ENCODE results near the gene BTG4.
A peak's percentile ranks its signal among the peaks of the same experiment; 100 is the strongest.

The BTG4 gene

DNA sequence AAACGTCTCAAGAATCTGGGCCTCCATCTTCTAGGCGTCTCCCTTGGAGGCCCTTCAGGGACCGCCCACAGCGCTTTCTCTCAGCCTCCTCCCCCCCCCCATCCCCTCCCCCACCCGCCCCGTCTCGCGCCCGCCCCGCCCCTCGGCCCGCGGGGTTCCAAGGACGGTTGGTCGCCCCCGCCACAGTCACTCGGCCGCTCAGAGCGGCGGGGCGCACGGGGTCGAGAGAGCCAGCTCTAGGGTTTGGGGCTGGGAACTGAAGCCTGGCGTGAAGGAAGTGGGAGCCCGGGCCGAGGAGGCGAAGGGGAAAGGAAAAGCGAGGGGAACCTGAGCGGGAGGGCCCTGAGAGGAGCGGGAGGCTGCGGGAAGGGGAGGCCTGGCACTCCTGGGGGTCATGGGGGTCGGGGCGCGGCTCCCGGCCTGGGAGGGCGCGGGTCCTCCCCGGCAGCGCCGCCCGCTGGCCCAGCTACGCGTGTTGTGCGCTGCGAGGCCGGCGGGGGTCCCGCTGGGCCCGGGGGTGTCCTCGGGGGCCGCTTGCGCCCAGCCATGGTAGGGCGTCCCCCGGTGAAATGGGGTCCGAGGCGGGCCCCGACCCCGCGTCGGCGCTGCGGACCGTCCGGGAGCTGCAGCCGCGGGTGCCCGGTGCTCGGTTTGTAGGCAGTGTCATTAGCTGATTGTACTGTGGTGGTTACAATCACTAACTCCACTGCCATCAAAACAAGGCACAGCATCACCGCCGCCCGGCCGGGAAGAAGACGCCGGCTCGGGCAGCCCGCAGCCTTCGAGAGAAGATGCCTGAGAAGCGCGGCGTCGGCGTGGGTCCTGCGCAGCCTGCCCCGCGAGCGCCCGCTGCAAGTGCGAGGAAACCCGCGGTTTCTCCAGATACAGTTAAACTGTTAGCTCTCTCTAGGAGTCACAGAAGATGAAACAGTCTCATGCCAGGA, at the start of gene BTG4:
TSS of gene BTG4 (minus strand) at position 91 of the 944 bp plus-strand sequence. CDS start 13,610 bp downstream, outside the sequence.
- H3K4me3 ChIP-seq (ENCODE audit: low read depth, low read length): peak within 1 kb of the TSS; percentile 61
- H3K9ac ChIP-seq (ENCODE audit: low read depth, low read length): no peak within 1 kb of the TSS
- H3K36me3 ChIP-seq (ENCODE audit: control insufficient read depth, insufficient read depth, low read length): no peaks in the 10 kb centered on the region
- H3K9me3 ChIP-seq (ENCODE audit: control insufficient read depth, insufficient read depth, low read length): no peaks in the 10 kb centered on the region
- peaks cover 39% of the 10 kb centered on the region for H3K27me3 ChIP-seq (ENCODE audit: control insufficient read depth, insufficient read depth, low read length)
- H3K4me1 ChIP-seq (ENCODE audit: control insufficient read depth, insufficient read depth, low read length): no peaks in the 10 kb centered on the region

DNA sequence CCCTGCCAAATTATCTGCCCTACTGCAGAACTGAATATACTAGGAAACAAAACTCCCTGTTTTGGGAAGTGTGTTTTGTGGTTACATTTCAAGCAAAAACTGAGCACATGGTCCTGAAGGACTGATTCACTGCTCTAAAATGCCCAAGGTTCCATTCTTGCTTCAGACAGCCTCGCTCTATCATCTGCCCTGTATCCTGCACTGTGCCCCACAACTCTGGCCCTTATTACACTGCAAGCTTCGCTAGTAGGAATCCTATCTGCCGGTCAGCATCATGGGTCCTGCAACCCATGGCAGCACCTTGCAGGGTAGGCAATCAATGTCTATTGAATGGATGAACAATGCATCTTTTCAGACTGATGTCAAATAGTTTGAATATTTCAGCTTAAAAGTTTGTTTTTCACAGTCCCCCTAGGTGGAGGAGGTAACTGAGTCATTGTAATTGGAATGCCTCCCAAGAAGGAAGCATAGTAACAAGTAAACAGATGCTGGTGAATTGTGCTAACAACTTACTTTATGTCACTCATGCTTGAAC, 49.7 kb upstream of the BTG4 start:
- H3K27me3 ChIP-seq (ENCODE audit: control insufficient read depth, insufficient read depth, low read length): no peaks in the 10 kb centered on the region
- no peak overlapping the region for H3K4me3 ChIP-seq (ENCODE audit: low read depth, low read length)
- peaks cover 12% of the 10 kb centered on the region for H3K4me1 ChIP-seq (ENCODE audit: control insufficient read depth, insufficient read depth, low read length)
- no peak overlapping the region for H3K9ac ChIP-seq (ENCODE audit: low read depth, low read length)
- no peaks in the 10 kb centered on the region for H3K36me3 ChIP-seq (ENCODE audit: control insufficient read depth, insufficient read depth, low read length)
- no peaks in the 10 kb centered on the region for H3K9me3 ChIP-seq (ENCODE audit: control insufficient read depth, insufficient read depth, low read length)

DNA sequence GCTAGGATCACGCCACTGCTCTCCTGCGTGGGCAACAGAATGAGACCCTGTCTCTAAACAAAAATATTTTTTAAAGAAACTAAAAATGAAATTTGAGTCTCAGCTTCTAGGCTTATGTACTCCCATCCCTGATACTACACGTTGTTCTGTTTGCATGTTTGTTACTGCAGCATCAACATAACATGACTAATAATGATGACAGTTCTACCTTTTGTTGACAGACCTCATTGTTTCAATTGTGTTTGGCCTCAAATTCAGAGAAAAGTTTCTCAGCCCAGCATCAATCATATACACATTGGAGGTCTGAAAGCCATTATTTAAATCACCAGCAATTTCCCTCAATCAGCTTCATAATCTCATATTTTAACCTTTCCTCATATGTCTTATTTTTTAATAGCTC, 49.1 kb upstream of the BTG4 start:
- Histone ChIP-seq H3K9ac (ENCODE audit: low read depth, low read length) (no peak overlapping the region), H3K4me3 (ENCODE audit: low read depth, low read length) (no peak overlapping the region), H3K4me1 (ENCODE audit: control insufficient read depth, insufficient read depth, low read length) (peaks cover 7% of the 10 kb centered on the region), H3K36me3 (ENCODE audit: control insufficient read depth, insufficient read depth, low read length) (no peaks in the 10 kb centered on the region), H3K27me3 (ENCODE audit: control insufficient read depth, insufficient read depth, low read length) (no peaks in the 10 kb centered on the region), H3K9me3 (ENCODE audit: control insufficient read depth, insufficient read depth, low read length) (no peaks in the 10 kb centered on the region)

DNA sequence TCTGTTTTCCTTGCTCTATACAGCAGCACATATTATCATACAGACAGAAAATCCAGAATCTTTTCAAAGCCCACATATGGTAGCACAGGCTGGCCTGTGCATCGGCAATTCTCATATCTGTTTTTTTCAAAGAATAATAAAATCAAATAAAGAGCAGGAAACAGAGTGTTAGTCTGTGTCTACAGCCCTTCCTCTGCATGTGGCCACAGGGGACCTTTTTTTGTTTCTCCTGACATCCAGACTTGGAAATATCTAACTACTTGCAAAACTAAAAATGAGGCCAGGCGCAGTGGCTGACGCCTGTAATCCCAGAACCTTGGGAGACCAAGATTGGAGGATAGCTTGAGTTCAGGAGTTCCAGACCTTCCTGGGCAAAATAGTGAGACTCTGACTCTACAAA, 48.6 kb upstream of the BTG4 start:
- H3K36me3 ChIP-seq (ENCODE audit: control insufficient read depth, insufficient read depth, low read length): no peaks in the 10 kb centered on the region
- no peak overlapping the region for H3K9ac ChIP-seq (ENCODE audit: low read depth, low read length)
- H3K4me1 ChIP-seq (ENCODE audit: control insufficient read depth, insufficient read depth, low read length): peaks cover 4% of the 10 kb centered on the region
- no peak overlapping the region for H3K4me3 ChIP-seq (ENCODE audit: low read depth, low read length)
- H3K9me3 ChIP-seq (ENCODE audit: control insufficient read depth, insufficient read depth, low read length): peaks cover 4% of the 10 kb centered on the region
- no peaks in the 10 kb centered on the region for H3K27me3 ChIP-seq (ENCODE audit: control insufficient read depth, insufficient read depth, low read length)

DNA sequence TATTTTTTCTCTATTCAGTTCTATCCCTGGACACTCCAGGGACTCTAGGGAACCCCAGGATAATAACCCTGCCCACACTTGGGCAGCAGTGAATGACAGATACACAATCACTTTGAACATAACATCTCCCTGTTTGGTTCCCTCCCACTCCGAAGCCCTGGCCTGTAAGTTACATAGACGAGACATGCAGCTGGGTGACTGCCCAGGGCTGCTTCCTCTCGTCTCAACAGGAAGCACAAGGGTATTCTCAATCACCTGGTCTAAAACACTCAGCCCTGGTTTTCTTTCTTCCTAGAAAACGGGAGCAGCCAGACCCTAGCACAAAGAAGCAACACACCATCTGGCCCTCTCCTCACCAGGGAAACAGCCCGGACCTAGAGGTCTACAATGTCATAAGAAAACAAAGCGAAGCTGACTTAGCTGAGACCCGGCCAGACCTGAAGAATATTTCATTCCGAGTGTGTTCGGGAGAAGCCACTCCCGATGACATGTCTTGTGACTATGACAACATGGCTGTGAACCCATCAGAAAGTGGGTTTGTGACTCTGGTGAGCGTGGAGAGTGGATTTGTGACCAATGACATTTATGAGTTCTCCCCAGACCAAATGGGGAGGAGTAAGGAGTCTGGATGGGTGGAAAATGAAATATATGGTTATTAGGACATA, 47.7 kb upstream of the BTG4 start:
- no peak overlapping the region for H3K9ac ChIP-seq (ENCODE audit: low read depth, low read length)
- H3K27me3 ChIP-seq (ENCODE audit: control insufficient read depth, insufficient read depth, low read length): no peaks in the 10 kb centered on the region

DNA sequence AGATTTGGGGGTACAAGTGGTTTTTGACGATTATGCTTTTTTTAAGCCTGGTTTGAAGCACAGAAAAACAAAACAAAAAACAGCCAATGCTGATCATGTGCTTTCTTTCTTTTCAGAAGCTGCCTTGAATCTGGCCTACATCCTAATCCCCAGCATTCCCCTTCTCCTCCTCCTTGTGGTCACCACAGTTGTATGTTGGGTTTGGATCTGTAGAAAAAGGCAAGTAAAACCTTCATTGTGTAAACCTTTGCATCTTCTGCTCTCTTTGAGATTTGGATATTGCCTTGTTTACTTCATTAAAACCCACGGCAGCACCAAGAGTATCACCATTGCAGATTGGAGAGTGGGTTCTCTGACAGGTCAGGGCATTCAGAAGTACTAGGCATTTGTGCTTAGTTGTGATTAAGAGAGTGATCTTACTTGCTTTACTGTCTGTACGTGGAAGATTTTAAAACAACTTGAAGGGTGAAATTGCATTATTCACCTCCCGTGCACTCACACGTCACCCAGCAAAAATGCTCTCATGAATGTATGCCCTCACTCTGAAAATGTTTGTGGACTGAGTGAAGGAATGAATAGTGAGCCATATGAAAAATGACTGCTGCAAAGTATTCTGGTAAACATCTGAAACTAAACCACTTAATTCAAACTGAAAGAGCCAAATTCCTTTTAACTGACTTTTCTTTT, 45.4 kb upstream of the BTG4 start:
- peaks cover 4% of the 10 kb centered on the region for H3K9me3 ChIP-seq (ENCODE audit: control insufficient read depth, insufficient read depth, low read length)
- no peak overlapping the region for H3K9ac ChIP-seq (ENCODE audit: low read depth, low read length)
- H3K4me1 ChIP-seq (ENCODE audit: control insufficient read depth, insufficient read depth, low read length): peaks cover 4% of the 10 kb centered on the region
- no peaks in the 10 kb centered on the region for H3K36me3 ChIP-seq (ENCODE audit: control insufficient read depth, insufficient read depth, low read length)
- H3K4me3 ChIP-seq (ENCODE audit: low read depth, low read length): no peak overlapping the region
- H3K27me3 ChIP-seq (ENCODE audit: control insufficient read depth, insufficient read depth, low read length): no peaks in the 10 kb centered on the region

More for the DNA sequence above, 47.7 kb upstream of the BTG4 start:
- H3K4me1 ChIP-seq (ENCODE audit: control insufficient read depth, insufficient read depth, low read length): peaks cover 4% of the 10 kb centered on the region
- peaks cover 4% of the 10 kb centered on the region for H3K9me3 ChIP-seq (ENCODE audit: control insufficient read depth, insufficient read depth, low read length)
- H3K4me3 ChIP-seq (ENCODE audit: low read depth, low read length): no peak overlapping the region
- no peaks in the 10 kb centered on the region for H3K36me3 ChIP-seq (ENCODE audit: control insufficient read depth, insufficient read depth, low read length)

DNA sequence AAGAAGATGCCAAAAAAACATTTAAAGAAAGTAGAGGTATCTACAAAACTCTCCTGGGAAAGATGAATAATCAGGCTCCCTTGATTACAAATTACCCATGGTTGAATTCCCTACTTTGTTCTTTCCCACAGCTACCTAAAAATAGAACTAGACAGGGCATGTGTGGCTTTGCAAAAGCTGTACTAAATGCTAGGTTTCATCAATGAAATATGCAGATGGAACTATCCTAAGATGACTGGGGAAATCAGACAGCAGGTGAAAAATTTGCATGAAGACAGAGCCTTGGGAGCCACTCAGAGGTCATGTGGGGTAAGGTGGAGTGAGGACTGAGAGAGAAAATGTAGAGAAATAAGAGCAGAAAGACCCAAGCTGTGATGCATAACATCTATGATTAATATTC, 43.1 kb upstream of the BTG4 start:
- Histone ChIP-seq H3K36me3 (ENCODE audit: control insufficient read depth, insufficient read depth, low read length) (no peaks in the 10 kb centered on the region), H3K4me1 (ENCODE audit: control insufficient read depth, insufficient read depth, low read length) (no peaks in the 10 kb centered on the region), H3K9ac (ENCODE audit: low read depth, low read length) (no peak overlapping the region), H3K4me3 (ENCODE audit: low read depth, low read length) (no peak overlapping the region), H3K27me3 (ENCODE audit: control insufficient read depth, insufficient read depth, low read length) (no peaks in the 10 kb centered on the region), H3K9me3 (ENCODE audit: control insufficient read depth, insufficient read depth, low read length) (peaks cover 4% of the 10 kb centered on the region)

DNA sequence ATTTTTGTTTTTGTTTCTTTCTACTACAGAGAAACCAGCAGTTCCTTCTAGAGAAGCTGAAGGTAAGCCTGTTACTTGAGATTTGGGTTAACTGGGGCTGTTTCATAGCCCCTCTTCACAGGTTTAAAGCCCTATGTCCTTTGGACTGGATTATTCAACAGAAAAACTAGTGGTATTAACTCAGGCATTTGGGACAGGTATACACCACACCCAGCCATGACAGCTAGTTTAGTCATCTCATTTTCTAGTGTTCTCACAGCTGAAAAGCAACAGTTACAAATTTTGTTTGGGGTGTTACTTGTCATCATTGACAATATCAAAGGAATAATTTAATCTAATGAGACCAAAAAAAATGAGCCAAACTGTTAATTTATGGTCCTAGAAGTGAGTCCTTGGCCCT, 42.3 kb upstream of the BTG4 start:
- Histone ChIP-seq H3K36me3 (ENCODE audit: control insufficient read depth, insufficient read depth, low read length) (no peaks in the 10 kb centered on the region), H3K4me3 (ENCODE audit: low read depth, low read length) (no peak overlapping the region), H3K27me3 (ENCODE audit: control insufficient read depth, insufficient read depth, low read length) (no peaks in the 10 kb centered on the region), H3K9ac (ENCODE audit: low read depth, low read length) (no peak overlapping the region), H3K4me1 (ENCODE audit: control insufficient read depth, insufficient read depth, low read length) (peaks cover 6% of the 10 kb centered on the region), H3K9me3 (ENCODE audit: control insufficient read depth, insufficient read depth, low read length) (peaks cover 4% of the 10 kb centered on the region)

DNA sequence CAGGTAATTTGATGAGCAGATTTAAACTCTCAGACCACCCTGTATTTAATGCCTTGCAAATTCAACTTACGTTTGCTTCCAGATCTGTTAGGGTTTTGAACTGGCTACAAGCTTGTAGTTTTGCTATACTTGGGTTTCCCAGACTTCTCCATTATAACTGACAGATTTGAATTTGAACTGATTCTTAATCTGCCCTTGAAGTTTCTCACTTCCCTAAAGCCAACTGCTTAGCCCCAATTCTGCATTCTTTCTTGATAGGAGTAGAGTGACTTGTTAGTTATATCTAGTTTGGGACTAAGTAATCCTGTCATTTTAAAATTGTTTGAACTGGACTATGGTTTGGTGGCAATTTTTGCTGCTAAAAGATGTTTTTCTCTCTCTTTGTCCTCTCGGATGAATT, 38.1 kb upstream of the BTG4 start:
- Histone ChIP-seq H3K36me3 (ENCODE audit: control insufficient read depth, insufficient read depth, low read length) (no peaks in the 10 kb centered on the region), H3K9ac (ENCODE audit: low read depth, low read length) (no peak overlapping the region), H3K4me1 (ENCODE audit: control insufficient read depth, insufficient read depth, low read length) (peaks cover 10% of the 10 kb centered on the region), H3K4me3 (ENCODE audit: low read depth, low read length) (no peak overlapping the region), H3K27me3 (ENCODE audit: control insufficient read depth, insufficient read depth, low read length) (no peaks in the 10 kb centered on the region), H3K9me3 (ENCODE audit: control insufficient read depth, insufficient read depth, low read length) (no peaks in the 10 kb centered on the region)

DNA sequence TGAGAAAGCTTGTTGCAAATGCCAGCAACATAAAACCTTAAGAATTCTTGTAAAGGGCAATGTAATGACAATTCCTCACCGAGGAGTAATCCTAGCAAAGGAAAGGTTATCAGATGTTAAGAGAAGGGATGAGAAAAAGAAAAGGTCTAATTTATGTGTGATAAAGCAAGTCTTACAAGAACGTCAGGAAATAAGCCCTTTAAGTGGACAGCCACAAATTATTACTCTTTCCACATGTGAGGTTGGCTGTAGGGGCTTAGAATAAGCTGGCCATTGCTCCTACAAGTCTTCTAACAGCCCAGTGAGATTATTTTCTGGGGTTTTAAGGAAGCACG, 37.6 kb upstream of the BTG4 start:
- Histone ChIP-seq H3K4me3 (ENCODE audit: low read depth, low read length) (no peak overlapping the region), H3K9me3 (ENCODE audit: control insufficient read depth, insufficient read depth, low read length) (no peaks in the 10 kb centered on the region), H3K27me3 (ENCODE audit: control insufficient read depth, insufficient read depth, low read length) (no peaks in the 10 kb centered on the region), H3K4me1 (ENCODE audit: control insufficient read depth, insufficient read depth, low read length) (peaks cover 10% of the 10 kb centered on the region), H3K36me3 (ENCODE audit: control insufficient read depth, insufficient read depth, low read length) (no peaks in the 10 kb centered on the region), H3K9ac (ENCODE audit: low read depth, low read length) (no peak overlapping the region)

DNA sequence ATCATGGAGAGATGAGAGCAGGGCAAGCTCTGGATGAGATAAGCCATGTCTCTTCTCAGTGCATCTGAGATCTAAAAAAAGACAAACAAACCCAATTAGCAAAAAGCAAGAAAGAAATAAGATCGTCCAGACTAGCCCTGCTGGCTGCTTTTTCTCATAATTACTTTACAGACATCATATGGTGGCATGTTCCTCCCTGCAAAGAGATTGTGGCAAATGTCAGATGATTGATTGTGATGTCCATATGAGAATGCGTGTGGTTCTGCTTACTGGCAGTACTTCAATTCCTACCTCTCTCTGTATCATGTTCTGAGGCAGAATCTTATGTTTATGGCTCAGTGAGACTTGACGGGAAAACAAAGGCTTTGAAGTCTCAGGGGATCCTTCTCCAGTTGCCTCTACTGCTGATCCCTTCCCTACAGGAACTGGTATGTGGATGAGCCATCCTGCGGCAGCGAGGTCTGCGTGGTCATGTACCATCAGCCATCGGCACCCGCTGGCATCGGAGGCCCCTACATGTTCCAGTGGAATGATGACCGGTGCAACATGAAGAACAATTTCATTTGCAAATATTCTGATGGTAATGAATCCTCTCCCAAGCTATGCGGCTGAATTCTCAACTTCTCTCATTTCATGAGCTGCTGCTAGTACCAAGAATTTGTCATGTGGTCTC, 37.1 kb upstream of the BTG4 start:
- no peaks in the 10 kb centered on the region for H3K27me3 ChIP-seq (ENCODE audit: control insufficient read depth, insufficient read depth, low read length)
- no peaks in the 10 kb centered on the region for H3K36me3 ChIP-seq (ENCODE audit: control insufficient read depth, insufficient read depth, low read length)
- H3K9me3 ChIP-seq (ENCODE audit: control insufficient read depth, insufficient read depth, low read length): no peaks in the 10 kb centered on the region
- H3K4me1 ChIP-seq (ENCODE audit: control insufficient read depth, insufficient read depth, low read length): peaks cover 10% of the 10 kb centered on the region
- no peak overlapping the region for H3K9ac ChIP-seq (ENCODE audit: low read depth, low read length)
- no peak overlapping the region for H3K4me3 ChIP-seq (ENCODE audit: low read depth, low read length)

All from iPS-15b (cell line).